Measurements from ENCODE around the gene WBP11.
"Not testable (repeated sequence)": the region's sequence is repeated elsewhere in the genome, so short reads cannot be mapped to it uniquely, and the experiment has no call there.

WBP11 gene

DNA sequence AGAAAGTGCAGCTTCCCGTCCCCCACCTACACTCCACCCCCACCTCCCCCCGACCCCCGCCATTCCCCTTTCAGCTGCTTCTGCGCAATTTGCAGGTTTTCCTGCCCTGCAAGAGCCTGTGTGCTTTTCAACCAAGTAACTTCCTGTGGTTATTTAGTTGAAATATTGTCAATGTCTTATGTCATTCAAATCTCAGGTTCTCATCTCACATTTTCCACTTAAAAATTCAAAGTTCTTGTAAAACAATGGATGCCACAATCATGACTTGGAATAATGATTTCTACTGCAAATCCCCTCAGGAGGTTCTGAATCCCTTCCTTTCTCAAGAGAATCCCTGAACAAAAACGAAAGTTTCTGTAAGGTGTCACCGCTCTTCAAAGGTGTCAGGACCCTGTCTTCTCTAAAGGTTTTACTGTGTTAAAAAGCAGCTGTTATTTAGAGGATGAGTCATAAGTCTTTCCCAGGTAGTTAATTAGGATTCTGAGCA, 31.6 kb downstream of the WBP11 start:
- DNase-seq (ENCODE audit: low read depth), result no peak

DNA sequence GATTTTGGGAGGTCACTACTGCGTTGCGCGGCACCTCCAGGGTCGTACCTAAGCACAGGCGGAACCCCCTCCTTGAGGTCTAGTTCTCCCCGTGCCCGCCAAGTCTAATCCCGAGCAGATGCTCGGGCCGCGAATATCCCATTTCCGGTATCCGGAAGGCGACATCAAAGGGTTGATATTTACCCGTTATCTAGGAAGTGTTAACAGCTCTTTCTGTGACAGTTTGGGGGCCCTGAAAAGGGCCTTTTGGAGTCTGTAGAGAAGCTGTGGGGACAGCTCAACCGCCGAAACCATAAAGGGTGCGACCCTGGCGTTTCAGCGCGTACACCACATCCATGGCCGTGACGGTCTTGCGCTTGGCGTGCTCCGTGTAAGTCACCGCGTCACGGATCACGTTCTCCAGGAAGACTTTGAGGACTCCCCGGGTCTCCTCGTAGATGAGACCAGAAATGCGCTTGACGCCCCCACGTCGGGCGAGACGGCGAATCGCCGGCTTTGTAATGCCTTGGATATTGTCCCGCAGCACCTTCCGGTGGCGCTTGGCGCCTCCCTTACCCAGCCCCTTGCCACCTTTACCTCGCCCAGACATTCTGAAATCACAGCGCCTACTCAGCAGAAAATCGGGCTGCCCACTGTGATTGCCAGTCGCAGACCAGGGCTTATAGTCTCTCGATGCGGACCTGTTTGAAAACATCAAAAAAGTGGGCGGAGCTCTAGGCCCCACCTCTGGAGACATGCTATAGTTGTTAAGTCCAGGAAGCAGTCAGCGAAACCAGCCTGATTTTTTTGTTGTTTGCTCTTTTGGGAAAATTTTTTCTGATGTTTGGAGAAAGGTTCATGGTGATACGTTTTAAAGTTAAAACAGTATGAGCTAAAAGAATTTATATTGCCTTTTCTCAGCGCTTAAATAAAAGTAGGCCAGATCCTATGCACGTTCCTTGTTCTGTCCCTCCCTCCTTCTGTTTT, 32.5 kb downstream of the WBP11 start:
- peak; percentile 93 for DNase-seq (ENCODE audit: low read depth)

DNA sequence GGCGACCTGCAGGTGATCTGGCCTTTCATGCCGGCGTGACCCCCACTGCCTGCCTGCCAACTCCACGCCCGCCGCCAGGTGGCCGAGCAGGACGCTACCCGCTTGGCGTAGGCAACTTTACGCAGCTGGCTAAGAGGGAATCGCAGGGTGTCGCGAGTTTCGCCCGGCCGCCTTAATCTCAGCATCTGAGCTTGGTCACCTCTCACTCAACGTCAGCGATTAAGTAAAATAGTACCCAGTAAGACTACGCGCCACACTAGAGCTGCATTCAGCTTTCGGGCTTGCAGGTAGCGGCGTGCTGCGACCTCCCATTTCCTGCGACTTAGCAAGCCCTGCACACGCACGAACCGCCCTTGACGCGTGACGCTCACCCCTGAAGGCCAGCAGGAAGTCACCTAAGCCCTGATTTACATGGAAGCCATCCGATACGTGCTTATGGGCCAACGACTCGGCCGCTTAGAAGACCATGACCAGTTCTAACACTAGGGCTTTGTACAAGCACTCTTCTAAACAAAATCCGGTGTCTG, 33.2 kb downstream of the WBP11 start:
- peak; percentile 63 for DNase-seq (ENCODE audit: low read depth)

DNA sequence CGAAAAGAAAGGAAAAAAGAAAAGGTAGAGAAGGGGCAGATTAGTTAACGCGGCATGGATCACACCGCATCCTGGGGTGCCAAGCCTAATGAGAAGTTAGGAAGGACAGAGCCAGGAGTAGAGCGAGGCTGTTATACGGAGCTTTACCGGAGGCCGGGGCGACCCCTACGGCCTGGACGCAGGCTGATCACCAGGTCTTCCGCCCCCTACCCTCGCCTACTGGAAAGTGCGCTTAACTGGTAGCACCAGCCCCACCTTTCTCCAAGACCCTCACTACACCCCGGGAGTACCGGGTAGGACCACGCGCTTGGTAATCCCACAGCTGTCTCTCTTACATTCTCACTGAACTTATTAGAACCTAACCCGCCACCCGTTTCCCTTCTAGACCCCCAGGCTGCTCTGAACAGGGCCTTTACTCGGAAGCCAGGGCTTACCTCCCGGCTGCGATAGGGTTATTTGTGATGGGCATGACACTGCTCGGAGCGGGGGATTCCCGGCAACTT, 33.8 kb downstream of the WBP11 start:
- DNase-seq (ENCODE audit: low read depth), result peak; percentile 31

- DNase-seq (ENCODE audit: low read depth), result peak; percentile 37
These were observed 34.4 kb downstream of the WBP11 start for GRCh38 chr12:14768823-14769405.

DNA sequence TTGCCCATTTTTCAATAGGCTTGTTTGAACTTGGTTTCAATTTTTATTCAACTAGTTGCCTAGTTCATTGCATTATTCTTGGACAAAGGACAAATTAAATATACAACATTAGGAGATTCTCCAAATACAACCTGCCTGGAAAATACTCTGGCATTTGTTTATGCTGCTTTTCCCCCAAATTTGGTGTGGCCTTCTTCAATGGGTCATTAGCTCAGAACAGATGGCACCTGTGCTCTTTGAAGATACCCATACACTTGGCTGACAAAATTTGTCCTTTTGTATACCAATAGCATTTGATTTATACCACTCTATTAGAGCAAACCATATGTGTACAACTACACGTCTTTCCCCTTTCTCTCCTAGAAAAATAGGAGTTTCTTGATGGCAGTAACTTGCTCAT, 35.7 kb downstream of the WBP11 start:
- no peak for DNase-seq (ENCODE audit: low read depth)

GRCh38 chr12:14766649-14767215, 36.5 kb downstream of the WBP11 start:
- DNase-seq (ENCODE audit: low read depth), result no peak

- DNase-seq (ENCODE audit: low read depth), result not testable (repeated sequence)
These were observed 37.3 kb downstream of the WBP11 start for GRCh38 chr12:14766020-14766419.

- DNase-seq (ENCODE audit: low read depth), result no peak
These were observed 37.9 kb downstream of the WBP11 start for GRCh38 chr12:14765398-14765797.

- not testable (repeated sequence) for DNase-seq (ENCODE audit: low read depth)
These were observed 43.5 kb downstream of the WBP11 start for GRCh38 chr12:14759711-14760280.

DNA sequence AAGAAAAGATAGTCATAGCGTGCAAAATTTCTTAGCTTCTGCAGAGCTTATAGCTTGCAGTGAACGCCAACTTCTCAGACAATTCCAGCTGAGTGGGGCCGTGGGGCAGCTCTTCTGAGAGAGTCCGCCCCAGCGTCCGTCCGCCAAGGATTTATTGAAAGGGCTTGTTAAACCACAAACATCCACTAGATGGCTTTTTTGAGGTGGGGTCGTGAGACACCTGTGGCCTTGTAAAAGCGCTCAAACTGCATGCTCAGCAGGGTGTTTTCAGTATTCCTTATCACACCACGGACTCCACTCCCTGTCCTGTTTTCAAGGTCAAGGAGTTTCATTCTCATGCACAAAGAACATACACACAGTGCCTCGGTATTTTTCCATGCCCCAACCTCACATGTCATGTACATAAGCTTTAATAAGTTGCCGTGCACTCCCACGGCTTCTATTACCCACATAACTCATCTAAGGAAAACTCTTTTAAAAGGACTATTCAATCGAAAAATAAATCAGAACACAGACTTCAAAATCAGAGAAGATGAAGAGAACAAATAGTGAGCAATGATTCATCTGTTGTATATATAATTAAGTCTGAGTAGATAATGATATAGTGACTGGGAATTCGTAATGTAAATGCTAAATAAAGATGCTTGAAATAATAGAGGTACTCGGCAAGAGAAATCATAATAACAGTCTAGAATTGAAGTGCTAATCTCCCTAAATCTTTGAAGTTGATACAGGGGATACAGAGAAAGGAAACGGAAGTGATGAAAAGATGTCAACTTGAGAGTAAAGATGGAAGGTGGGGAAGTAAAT, 46.7 kb downstream of the WBP11 start:
- DNase-seq (ENCODE audit: low read depth), result peak; percentile 44

DNA sequence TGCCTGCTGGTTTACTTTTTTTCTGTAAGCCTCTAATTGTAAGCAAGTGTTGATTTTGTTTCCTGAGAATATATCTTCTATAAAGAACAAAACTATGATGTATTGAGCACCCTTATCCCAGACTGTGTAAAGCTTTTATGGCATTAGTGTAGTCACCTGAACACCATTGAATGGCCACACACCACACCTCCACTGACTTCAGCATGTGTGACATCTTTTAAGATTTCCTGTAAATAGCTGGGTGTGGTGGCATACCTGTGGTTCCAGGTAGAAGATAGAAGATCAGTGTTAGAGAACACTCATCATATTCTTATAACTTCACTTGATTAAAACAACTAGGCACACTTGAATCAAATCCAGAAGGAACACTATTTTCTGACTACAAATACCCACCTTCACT, 51.3 kb downstream of the WBP11 start:
- DNase-seq (ENCODE audit: low read depth), result no peak

DNA sequence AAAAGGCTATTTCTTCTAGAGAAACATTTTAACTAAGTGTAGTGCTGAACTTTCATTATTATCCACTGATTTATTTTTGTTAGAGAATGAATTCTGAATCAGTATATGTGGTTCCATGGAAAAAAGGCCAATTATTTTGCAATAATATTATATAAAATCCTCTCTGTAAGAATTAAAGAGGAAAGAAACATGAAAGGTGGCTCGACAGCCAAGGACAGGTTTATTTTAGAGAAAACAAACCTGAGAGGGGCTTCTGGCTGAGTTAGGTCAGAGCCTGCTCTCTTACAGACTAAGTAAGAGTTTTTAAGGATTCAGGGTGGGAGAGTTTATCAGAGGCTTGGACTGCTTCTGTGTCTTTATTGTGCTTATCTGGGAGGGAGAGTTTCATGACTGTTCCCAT, 60.2 kb downstream of the WBP11 start:
- no peak for DNase-seq (ENCODE audit: low read depth)

GRCh38 chr12:14741942-14742341, 61.3 kb downstream of the WBP11 start:
- no peak for DNase-seq (ENCODE audit: low read depth)

- no peak for DNase-seq (ENCODE audit: low read depth)
These were observed 62.1 kb downstream of the WBP11 start for GRCh38 chr12:14741153-14741552.

- not testable (repeated sequence) for DNase-seq (ENCODE audit: low read depth)
These were observed 66.8 kb downstream of the WBP11 start for GRCh38 chr12:14736441-14736840.

All from amniotic epithelial cell (primary cell).